ENCODE data around the gene RHNO1. TPM values are rescaled to one million over a fixed set of nuclear protein-coding genes. Genes with fewer than 3 reads are reported as not detected.

The RHNO1 gene, protein sequence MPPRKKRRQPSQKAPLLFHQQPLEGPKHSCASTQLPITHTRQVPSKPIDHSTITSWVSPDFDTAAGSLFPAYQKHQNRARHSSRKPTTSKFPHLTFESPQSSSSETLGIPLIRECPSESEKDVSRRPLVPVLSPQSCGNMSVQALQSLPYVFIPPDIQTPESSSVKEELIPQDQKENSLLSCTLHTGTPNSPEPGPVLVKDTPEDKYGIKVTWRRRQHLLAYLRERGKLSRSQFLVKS
- 10 to 100 TPM in 1 of 3 donors, 1 to 10 TPM in 2; 9.2 to 13.6 (median 9.4) TPM for total RNA-seq
- total RNA-seq (2013), result 24.2 TPM

DNA sequence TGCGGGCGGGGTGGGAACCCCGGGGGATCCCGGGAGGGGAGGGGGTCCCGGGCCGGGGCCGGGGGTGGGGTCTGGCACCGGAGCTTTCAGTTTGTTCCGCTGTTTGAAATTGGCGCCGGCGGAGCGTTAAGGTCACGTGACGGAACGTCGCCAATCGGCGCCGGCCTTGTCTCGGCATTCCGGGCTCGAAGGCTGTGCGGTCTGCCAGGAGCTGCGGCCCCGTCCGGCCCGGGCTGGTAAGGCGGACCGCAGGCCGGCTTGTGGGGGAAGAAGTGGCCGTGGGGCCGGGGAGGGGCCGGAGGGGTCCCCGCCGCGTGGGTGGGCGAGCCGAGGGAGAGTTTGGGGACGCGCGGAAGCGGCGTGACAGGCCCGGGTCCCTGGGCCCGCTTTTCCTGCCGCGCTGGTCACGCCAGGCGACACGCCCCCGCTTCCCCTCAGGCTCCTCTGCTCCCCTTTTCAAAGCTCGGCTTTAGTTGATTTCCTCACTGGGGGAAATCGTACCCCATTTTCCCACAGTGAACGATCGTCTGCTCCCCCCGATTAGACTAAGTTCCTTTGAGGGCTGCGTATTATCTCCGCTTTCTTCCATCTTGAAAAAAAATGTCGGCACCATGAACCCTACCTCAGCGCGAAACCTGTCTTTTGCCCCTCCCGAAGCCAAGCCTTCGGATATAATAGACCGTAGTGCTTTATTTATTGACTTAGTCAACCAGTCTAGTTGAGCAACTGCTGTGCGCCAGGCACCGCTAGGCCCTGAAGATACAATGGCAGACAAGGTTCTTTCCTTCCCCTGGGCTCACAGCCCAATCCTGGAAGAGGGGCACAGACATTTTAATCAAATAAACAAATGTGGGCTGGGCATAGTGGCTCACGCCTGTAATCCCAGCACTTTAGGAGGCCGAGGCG is at the start of gene RHNO1, which contains the start of gene FOXM1:
Gene RHNO1 (plus strand): TSS at position 177 of the 906 bp plus-strand sequence. CDS start 8,144 bp downstream, outside the sequence.
Gene FOXM1 (minus strand): TSS at position 128 of the 906 bp plus-strand sequence. CDS start 2,696 bp downstream, outside the sequence.
- no peaks in the 10 kb centered on the region for H3K9me3 ChIP-seq (ENCODE audit: control insufficient read depth, insufficient read depth, low read length)
- no peaks in the 10 kb centered on the region for H3K27me3 ChIP-seq (ENCODE audit: control insufficient read depth, insufficient read depth, low read length)
- Mint-ChIP-seq H3K4me1 (peaks cover 21 to 27% of the 10 kb centered on the region in 2 donors), H3K4me3 (peak within 1 kb of the TSS; percentile 98), H3K27ac (peak within 1 kb of the TSS; percentile 95 to 98), H3K27me3 (ENCODE audit: low read depth in 2 of 2) (no peaks in the 10 kb centered on the region), H3K9me3 (no peaks in the 10 kb centered on the region), H3K36me3 (no peaks in the 10 kb centered on the region)
- TF ChIP-seq, protein P1, sequence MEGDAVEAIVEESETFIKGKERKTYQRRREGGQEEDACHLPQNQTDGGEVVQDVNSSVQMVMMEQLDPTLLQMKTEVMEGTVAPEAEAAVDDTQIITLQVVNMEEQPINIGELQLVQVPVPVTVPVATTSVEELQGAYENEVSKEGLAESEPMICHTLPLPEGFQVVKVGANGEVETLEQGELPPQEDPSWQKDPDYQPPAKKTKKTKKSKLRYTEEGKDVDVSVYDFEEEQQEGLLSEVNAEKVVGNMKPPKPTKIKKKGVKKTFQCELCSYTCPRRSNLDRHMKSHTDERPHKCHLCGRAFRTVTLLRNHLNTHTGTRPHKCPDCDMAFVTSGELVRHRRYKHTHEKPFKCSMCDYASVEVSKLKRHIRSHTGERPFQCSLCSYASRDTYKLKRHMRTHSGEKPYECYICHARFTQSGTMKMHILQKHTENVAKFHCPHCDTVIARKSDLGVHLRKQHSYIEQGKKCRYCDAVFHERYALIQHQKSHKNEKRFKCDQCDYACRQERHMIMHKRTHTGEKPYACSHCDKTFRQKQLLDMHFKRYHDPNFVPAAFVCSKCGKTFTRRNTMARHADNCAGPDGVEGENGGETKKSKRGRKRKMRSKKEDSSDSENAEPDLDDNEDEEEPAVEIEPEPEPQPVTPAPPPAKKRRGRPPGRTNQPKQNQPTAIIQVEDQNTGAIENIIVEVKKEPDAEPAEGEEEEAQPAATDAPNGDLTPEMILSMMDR (IDR thresholded peaks at IDR 0.05), result no peak
- DNase-seq (peak; percentile 91 to 93), ATAC-seq (peak; percentile 85 to 91 (median 88))
- WGBS (ENCODE audit: insufficient coverage), result under 1% methylated on average over 70 of the region's 70 CpGs
- peak within 1 kb of the TSS; percentile 91 for H3K27ac ChIP-seq (ENCODE audit: low read length)
- H3K4me3 ChIP-seq (ENCODE audit: low read length), result peak within 1 kb of the TSS; percentile 94
- intact Hi-C loops (cut with micrococcal nuclease), result loop anchor here (1.0 to 2.0 kb wide), 2 partner anchors 14 to 65 kb away; partner anchors contain the start of genes ITFG2 and TULP3
- H3K4me1 ChIP-seq (ENCODE audit: control insufficient read depth, insufficient read depth, low read length), result peaks cover 18% of the 10 kb centered on the region
- no peaks in the 10 kb centered on the region for H3K36me3 ChIP-seq (ENCODE audit: control insufficient read depth, insufficient read depth, low read length)

DNA sequence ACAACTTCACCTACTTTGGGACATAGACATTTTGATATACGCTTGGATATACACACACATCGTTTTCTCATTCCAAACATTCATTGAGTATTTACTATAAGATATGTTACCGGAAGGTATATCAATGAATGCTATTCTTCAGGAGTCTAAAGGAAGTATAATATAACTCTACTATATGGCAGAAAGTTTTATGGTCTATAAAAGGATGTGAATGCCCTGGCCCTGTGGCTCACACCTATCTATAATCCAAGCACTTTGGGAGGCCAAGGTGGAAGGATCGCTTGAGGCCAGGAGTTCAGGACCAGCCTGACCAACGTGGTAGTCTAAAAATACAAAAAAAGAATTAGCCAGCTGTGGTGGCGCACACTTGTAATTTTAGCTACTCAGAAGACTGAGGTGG is 47.7 kb upstream of the RHNO1 start:
- H3K9me3 ChIP-seq (ENCODE audit: control insufficient read depth, insufficient read depth, low read length), result no peaks in the 10 kb centered on the region
- 89% methylated on average over 3 of the region's 6 CpGs for WGBS (ENCODE audit: insufficient coverage)
- intact Hi-C loops (cut with micrococcal nuclease), result no loop called here
- H3K4me1 Mint-ChIP-seq, result no peaks in the 10 kb centered on the region
- H3K27me3 ChIP-seq (ENCODE audit: control insufficient read depth, insufficient read depth, low read length), result no peaks in the 10 kb centered on the region
- ATAC-seq (no peak), DNase-seq (no peak)
- no peaks in the 10 kb centered on the region for H3K4me1 ChIP-seq (ENCODE audit: control insufficient read depth, insufficient read depth, low read length)
- TF ChIP-seq, protein P1 (IDR thresholded peaks at IDR 0.05), result no peak
- peaks cover 47% of the 10 kb centered on the region for H3K36me3 ChIP-seq (ENCODE audit: control insufficient read depth, insufficient read depth, low read length)
- no peak overlapping the region for H3K27ac Mint-ChIP-seq
- no peak overlapping the region for H3K4me3 Mint-ChIP-seq
- H3K36me3 Mint-ChIP-seq, result no peaks in the 10 kb centered on the region
- no peak overlapping the region for H3K4me3 ChIP-seq (ENCODE audit: low read length)
- no peak overlapping the region for H3K27ac ChIP-seq (ENCODE audit: low read length)
- no peaks in the 10 kb centered on the region for H3K27me3 Mint-ChIP-seq (ENCODE audit: low read depth in 2 of 2)
- no peaks in the 10 kb centered on the region for H3K9me3 Mint-ChIP-seq

DNA sequence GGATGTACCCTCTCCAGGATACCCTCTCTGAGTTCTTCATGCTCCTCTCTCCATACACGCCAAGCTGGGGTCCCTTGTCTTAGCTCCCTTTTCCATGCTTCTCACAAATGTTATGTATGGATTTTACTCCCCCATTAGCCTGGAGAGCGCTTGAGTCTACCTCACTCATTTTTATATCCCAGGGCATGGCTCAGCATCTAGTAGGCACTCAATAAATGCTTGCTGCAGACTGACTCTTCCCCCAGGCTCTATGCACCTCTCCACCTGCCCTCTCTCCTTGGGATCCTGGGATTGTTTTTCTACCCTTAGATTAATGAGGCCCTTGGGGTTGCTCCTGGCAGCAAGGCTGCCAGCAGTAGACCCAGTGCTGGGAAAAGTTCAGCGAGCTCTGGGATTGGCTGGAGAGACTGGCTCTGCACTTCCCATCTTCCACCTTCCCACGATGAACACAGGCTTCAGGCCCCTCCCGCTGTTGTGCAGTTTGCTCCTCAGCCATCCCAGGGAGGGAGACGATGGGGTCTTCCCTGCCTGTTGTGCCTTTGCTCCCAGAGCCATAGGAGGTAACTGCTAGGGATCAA is 44.4 kb upstream of the RHNO1 start:
- Mint-ChIP-seq H3K27me3 (ENCODE audit: low read depth in 2 of 2) (peaks cover 0 to 2% of the 10 kb centered on the region in 2 donors), H3K4me1 (peaks cover 6 to 12% of the 10 kb centered on the region in 2 donors), H3K36me3 (no peaks in the 10 kb centered on the region), H3K9me3 (no peaks in the 10 kb centered on the region), H3K27ac (no peak overlapping the region), H3K4me3 (no peak overlapping the region)
- H3K9me3 ChIP-seq (ENCODE audit: control insufficient read depth, insufficient read depth, low read length), result no peaks in the 10 kb centered on the region
- 94% methylated on average over 6 of the region's 6 CpGs for WGBS (ENCODE audit: insufficient coverage)
- no peak overlapping the region for H3K4me3 ChIP-seq (ENCODE audit: low read length)
- TF ChIP-seq, protein P1 (IDR thresholded peaks at IDR 0.05), result no peak
- no peak for DNase-seq
- intact Hi-C loops (cut with micrococcal nuclease), result no loop called here
- H3K36me3 ChIP-seq (ENCODE audit: control insufficient read depth, insufficient read depth, low read length), result peaks cover 19% of the 10 kb centered on the region
- no peak overlapping the region for H3K27ac ChIP-seq (ENCODE audit: low read length)
- H3K27me3 ChIP-seq (ENCODE audit: control insufficient read depth, insufficient read depth, low read length), result no peaks in the 10 kb centered on the region
- H3K4me1 ChIP-seq (ENCODE audit: control insufficient read depth, insufficient read depth, low read length), result no peaks in the 10 kb centered on the region
- no peak for ATAC-seq

Measured in natural killer cell (primary cell).